BLaER1 (cell line): ENCODE data around the gene E2F3.

ENCODE experiments used
- H3K27ac ChIP-seq: shearing (Covaris generic); formaldehyde crosslinking; 2 replicates; pipeline ENCODE4 v1.8.1; 2022
- H3K27me3 ChIP-seq: shearing (Covaris generic); formaldehyde crosslinking; 2 replicates; pipeline ENCODE4 v1.8.1; 2022
- H3K36me3 ChIP-seq: shearing (Covaris generic); formaldehyde crosslinking; 2 replicates; pipeline ENCODE4 v1.8.1; 2022
- H3K4me1 ChIP-seq: shearing (Covaris generic); formaldehyde crosslinking; 2 replicates; pipeline ENCODE4 v1.8.1; 2022
- H3K4me2 ChIP-seq: shearing (Covaris generic); formaldehyde crosslinking; 2 replicates; pipeline ENCODE4 v1.8.1; 2022
- H3K4me3 ChIP-seq: shearing (Covaris generic); formaldehyde crosslinking; 2 replicates; pipeline ENCODE4 v1.8.1; 2022
- H3K9ac ChIP-seq: shearing (Covaris generic); formaldehyde crosslinking; 2 replicates; pipeline ENCODE4 v1.8.1; 2022
- H3K9me3 ChIP-seq: shearing (Covaris generic); formaldehyde crosslinking; 2 replicates; pipeline ENCODE4 v1.8.1; 2022
- H4K20me1 ChIP-seq: shearing (Covaris generic); formaldehyde crosslinking; 2 replicates; pipeline ENCODE4 v1.8.1; 2022
- Cebpa-rat ChIP-seq: shearing (Covaris generic); IDR thresholded peaks from 2 replicates; pipeline ENCODE4 v1.8.1; 2022

Gene E2F3

DNA sequence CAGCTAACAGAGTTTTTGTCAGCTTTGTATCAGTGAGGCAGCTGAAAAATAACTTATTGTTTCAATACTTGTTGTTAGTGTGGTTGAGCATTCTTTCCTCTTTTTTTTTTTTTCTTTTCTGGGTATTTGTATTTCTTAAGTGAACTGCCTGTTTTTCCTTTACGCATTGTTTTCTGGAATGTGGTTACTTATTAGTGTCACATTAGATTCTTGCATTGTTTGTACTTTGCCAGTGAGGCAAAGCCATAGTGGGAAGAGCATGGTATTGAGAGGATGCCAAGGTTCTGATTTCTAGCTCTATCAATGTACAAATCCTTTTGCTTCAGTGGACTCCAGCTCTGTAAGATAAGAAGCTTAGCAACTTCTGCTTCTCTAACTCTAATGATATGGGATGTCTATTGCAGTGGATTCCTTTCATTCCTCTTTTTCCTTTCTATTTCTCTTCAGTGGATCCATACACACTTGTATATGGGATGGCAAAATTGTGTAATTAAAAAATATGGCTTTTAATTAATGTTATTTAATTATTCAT lies 136.5 kb downstream of the E2F3 start:
- peaks cover 66% of the 10 kb centered on the region for H3K36me3 ChIP-seq
- H3K4me3 ChIP-seq, result no peak overlapping the region
- peaks cover 22% of the 10 kb centered on the region for H3K4me1 ChIP-seq
- H3K9me3 ChIP-seq, result no peaks in the 10 kb centered on the region
- H3K4me2 ChIP-seq, result no peak overlapping the region
- no peak overlapping the region for H3K27ac ChIP-seq
- H4K20me1 ChIP-seq, result peaks cover 36% of the 10 kb centered on the region
- H3K9ac ChIP-seq, result no peak overlapping the region
- H3K27me3 ChIP-seq, result no peaks in the 10 kb centered on the region
- no peak for TF ChIP-seq Cebpa-rat

DNA sequence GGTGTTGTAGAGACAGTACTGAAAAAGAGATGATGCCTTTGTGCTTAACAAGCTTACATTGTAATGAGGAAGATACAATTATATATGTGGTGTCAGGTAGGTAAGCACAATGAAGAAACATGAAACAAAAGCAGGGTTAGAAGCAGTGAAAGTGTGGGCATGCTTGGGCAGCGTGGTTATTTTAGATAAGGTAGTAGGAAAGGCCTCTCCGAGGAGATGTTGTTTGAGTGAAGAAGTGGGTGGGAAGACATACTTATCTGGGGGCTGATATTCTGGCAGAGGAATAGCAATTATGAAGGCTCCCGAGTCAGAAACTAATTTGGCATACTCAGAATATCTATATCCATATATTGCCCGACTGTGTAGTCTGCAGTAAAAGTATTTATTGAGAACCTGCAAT lies 137.2 kb downstream of the E2F3 start:
- no peak for TF ChIP-seq Cebpa-rat
- H3K27me3 ChIP-seq, result no peaks in the 10 kb centered on the region
- no peak overlapping the region for H3K27ac ChIP-seq
- H3K9me3 ChIP-seq, result no peaks in the 10 kb centered on the region
- H3K9ac ChIP-seq, result no peak overlapping the region
- no peak overlapping the region for H3K4me3 ChIP-seq
- no peak overlapping the region for H3K4me2 ChIP-seq
- H3K4me1 ChIP-seq, result peaks cover 18% of the 10 kb centered on the region
- peaks cover 70% of the 10 kb centered on the region for H3K36me3 ChIP-seq
- peaks cover 36% of the 10 kb centered on the region for H4K20me1 ChIP-seq

DNA sequence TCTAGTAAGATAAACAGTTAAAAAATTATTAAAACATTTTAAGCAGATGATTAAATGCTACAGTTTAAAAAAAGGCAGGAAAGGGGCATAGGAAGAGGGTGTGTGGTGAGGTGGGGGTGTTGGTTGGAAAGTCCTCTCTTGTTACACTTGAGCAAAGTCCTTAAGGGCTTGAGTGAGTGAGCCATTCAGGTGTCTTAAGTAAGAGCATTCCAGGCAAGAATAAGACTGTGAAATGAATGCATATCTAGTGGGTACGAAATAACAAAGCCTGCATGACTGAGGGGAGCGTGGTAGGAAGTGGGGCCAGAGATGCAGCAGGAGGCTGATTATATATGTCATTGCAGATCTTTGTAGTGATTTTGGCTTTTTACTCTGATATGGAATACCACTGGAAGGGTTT lies 137.7 kb downstream of the E2F3 start:
- Histone ChIP-seq H3K4me1 (peaks cover 16% of the 10 kb centered on the region), H3K36me3 (peaks cover 73% of the 10 kb centered on the region), H3K9me3 (no peaks in the 10 kb centered on the region), H3K4me2 (no peak overlapping the region), H3K27ac (no peak overlapping the region), H3K4me3 (no peak overlapping the region), H3K9ac (no peak overlapping the region), H4K20me1 (peaks cover 36% of the 10 kb centered on the region), H3K27me3 (no peaks in the 10 kb centered on the region)
- no peak for TF ChIP-seq Cebpa-rat

DNA sequence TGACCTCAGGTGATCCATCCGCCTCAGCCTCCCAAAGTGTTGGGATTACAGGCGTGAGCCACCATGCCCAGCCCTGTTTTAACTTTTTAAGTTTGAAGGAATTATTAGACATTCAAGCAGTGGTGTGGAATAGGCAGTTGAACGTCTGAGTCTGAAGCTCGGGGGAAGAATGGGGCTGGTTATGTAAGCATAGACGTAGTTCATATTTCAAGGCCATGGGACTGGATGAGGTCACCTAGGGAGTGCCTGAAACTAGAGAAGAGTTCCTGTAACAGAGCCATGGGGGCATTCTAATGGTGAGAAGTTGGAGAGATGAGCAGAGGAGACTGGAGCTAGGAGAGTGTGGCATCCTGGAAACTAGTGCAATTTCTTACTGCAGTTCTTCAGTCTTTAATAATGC lies 139.0 kb downstream of the E2F3 start:
- H3K4me3 ChIP-seq, result no peak overlapping the region
- peaks cover 85% of the 10 kb centered on the region for H3K36me3 ChIP-seq
- H4K20me1 ChIP-seq, result peaks cover 36% of the 10 kb centered on the region
- H3K4me2 ChIP-seq, result no peak overlapping the region
- no peak overlapping the region for H3K27ac ChIP-seq
- peaks cover 8% of the 10 kb centered on the region for H3K4me1 ChIP-seq
- H3K27me3 ChIP-seq, result no peaks in the 10 kb centered on the region
- peaks cover 5% of the 10 kb centered on the region; the same call in 1 of the 2 replicates for H3K9me3 ChIP-seq
- H3K9ac ChIP-seq, result no peak overlapping the region
- no peak for TF ChIP-seq Cebpa-rat

DNA sequence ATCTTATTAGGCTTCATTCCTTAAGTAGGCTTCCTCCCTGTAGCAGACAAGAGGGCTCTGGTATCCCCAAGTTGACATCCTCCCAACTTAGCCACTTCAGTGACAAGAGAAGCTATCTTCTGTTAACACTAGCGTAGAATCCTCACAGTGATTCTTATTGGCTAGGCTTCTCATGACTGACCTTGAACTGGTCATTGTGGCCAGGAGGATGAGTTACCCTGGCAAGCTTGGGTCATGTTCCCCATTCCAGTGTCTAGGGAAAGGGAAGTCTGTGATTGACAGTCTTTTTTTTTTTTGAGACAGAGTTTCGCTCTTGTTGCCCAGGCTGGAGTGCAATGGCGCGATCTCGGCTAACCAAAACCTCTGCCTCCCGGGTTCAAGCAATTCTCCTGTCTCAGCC lies 139.7 kb downstream of the E2F3 start:
- peaks cover 36% of the 10 kb centered on the region for H4K20me1 ChIP-seq
- no peak overlapping the region for H3K9ac ChIP-seq
- peaks cover 7% of the 10 kb centered on the region for H3K9me3 ChIP-seq
- no peak overlapping the region for H3K27ac ChIP-seq
- H3K27me3 ChIP-seq, result no peaks in the 10 kb centered on the region
- peaks cover 7% of the 10 kb centered on the region; the same call in 1 of the 2 replicates for H3K4me1 ChIP-seq
- H3K36me3 ChIP-seq, result peaks cover 88% of the 10 kb centered on the region
- H3K4me3 ChIP-seq, result no peak overlapping the region
- H3K4me2 ChIP-seq, result no peak overlapping the region
- TF ChIP-seq Cebpa-rat, result no peak

DNA sequence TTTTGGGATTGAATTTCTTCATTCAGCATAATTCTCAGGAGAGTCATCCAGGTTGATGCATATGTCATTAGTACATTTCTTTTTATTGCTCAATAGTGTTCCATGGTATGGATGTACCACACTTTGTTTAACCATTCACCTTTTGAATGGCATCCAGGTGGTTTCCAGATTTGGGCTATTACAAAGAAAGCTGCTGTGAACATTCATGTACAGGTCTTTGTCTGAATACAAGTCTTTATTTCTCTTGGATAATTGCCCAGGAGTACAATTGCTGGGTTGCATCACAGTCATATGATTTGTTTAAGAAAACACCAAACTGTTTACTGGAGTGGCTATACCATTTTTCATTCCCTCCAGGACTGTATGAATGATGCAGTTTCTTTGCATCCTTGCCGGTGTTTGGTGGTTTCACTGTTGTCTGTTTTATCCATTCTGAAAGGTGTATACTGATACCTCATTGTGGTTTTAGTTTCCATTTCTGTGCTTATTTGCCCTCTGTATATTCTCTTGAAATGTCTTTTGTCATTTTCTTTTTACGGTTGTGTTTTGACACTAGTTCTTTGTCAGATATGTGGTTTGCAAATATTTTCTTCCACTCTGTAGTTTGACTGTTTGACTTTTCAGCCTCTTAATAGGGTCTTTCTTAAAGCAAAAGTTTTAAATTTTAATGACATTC lies 141.4 kb downstream of the E2F3 start:
- Histone ChIP-seq H3K27me3 (no peaks in the 10 kb centered on the region), H3K9me3 (peaks cover 11% of the 10 kb centered on the region), H4K20me1 (peaks cover 34% of the 10 kb centered on the region), H3K4me3 (no peak overlapping the region), H3K9ac (no peak overlapping the region), H3K36me3 (peaks cover 88% of the 10 kb centered on the region), H3K4me1 (peaks cover 6% of the 10 kb centered on the region; the same call in 1 of the 2 replicates), H3K4me2 (no peak overlapping the region), H3K27ac (no peak overlapping the region)
- TF ChIP-seq Cebpa-rat, result no peak
